Measurements from ENCODE around the gene HSPB3. TPM values are rescaled to one million over a fixed set of nuclear protein-coding genes. Genes with fewer than 3 reads are reported as not detected.

Gene HSPB3
- total and polyA plus RNA-seq, 2 of the 8 experiments (the other 6 are each of a cell fraction or from before 2014, with no cell fraction given): not detected

GRCh38 chr5:54449923-54450322 lies 5.6 kb upstream of the HSPB3 start (continued):
- TF ChIP-seq BCL11A (IDR thresholded peaks at IDR 0.05; ENCODE audit: low read depth in 2 of 2, low read length in 2 of 2) (no peak), HDAC6 (IDR thresholded peaks at IDR 0.05; ENCODE audit: low read depth, low read length) (no peak), JUN (IDR thresholded peaks at IDR 0.05; ENCODE audit: low read depth, low read length) (no peak)

Data from H1 (cell line).